Osteoblast (primary cell): ENCODE measurements around the gene DDX55. TPM values are rescaled to one million over a fixed set of nuclear protein-coding genes. Genes with fewer than 3 reads are reported as not detected.

Experiments
- DNase-seq: peaks from one replicate; pipeline ENCODE4 v3.0.0; 2011; ENCODE audit warnings: low spot score, mixed read lengths; ENCODE audit not compliant: insufficient read length; ENCODE audit errors: missing footprints
- H2AFZ ChIP-seq: 2 replicates; pipeline ENCODE4 v1.6.0; 2011; ENCODE audit warnings: mild to moderate bottlenecking, low read length
- H3K27ac ChIP-seq: 2 replicates; pipeline ENCODE4 v1.5.1; 2011; ENCODE audit warnings: mild to moderate bottlenecking, low read depth, low read length, moderate library complexity
- H3K27me3 ChIP-seq: 2 replicates; pipeline ENCODE4 v1.6.0; 2012; ENCODE audit warnings: mild to moderate bottlenecking, control low read depth, inconsistent platforms, low read length, moderate library complexity; ENCODE audit not compliant: insufficient read depth
- H3K36me3 ChIP-seq: 2 replicates; pipeline ENCODE4 v1.5.1; 2011; ENCODE audit warnings: mild to moderate bottlenecking, low read length, control low read depth, moderate library complexity; ENCODE audit not compliant: insufficient read depth
- H3K4me1 ChIP-seq: 2 replicates; pipeline ENCODE4 v1.5.1; 2011; ENCODE audit warnings: mild to moderate bottlenecking, low read length, control low read depth, moderate library complexity; ENCODE audit not compliant: insufficient read depth
- H3K4me2 ChIP-seq: 2 replicates; pipeline ENCODE4 v1.6.0; 2011; ENCODE audit warnings: mild to moderate bottlenecking, low read length; ENCODE audit not compliant: insufficient read depth
- H3K4me3 ChIP-seq: fragments of 200-600 bp; sonication (generic); 3 replicates; pipeline ENCODE4 v1.5.1; 2012; ENCODE audit warnings: mild to moderate bottlenecking, low read length, inconsistent platforms; ENCODE audit not compliant: insufficient read depth
- H3K79me2 ChIP-seq: 2 replicates; pipeline ENCODE4 v1.6.0; 2012; ENCODE audit warnings: mild to moderate bottlenecking, low read length, control low read depth, inconsistent platforms; ENCODE audit not compliant: insufficient read depth
- H3K9me3 ChIP-seq: 2 replicates; pipeline ENCODE4 v1.5.1; 2011; ENCODE audit warnings: low read depth, low read length, control low read depth
- H4K20me1 ChIP-seq: 2 replicates; pipeline ENCODE4 v1.6.0; 2012; ENCODE audit warnings: mild to moderate bottlenecking, low read length, control low read depth; ENCODE audit not compliant: insufficient read depth
- CTCF ChIP-seq: IDR thresholded peaks from 2 replicates; pipeline ENCODE4 v1.5.1; 2011; ENCODE audit warnings: mild to moderate bottlenecking, low read depth, low read length, moderate library complexity; ENCODE audit errors: extremely low read depth
- total RNA-seq: library from RNA; depleted of rRNA; stranded (reverse); fragments of >200 nt; gene quantifications from 2 replicates; pipeline ENCODE4 v1.2.3, GENCODE V29; 2012

DDX55 gene
- total RNA-seq, 1 donor, result 20.6 TPM

DNA sequence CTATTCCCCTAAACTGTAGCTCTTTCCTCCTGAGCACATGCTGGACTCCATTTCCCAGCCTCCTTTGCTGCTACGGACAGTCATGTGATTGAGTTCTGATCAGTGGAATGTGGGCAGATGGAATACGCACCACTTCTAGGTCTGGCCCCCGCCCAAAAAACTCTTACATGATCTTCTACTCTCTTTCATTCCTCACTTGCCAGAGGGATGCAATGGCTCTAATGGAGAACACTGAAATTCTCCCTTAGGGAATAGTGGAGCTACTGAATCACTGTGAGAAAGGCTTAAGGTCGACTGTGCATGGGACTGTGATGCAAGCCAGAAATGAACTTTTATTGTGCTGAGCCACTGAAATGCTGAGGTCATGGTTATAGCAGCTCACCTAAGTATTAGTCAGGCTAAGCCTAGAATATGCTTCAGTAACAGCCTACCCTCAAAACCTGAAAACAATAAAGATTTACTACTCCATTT lies 30.5 kb upstream of the DDX55 start:
- Histone ChIP-seq H3K4me2 (peak overlapping the region; percentile 45), H3K36me3 (no peaks in the 10 kb centered on the region), H3K4me3 (no peak overlapping the region), H4K20me1 (peaks cover 3% of the 10 kb centered on the region), H3K4me1 (peaks cover 3% of the 10 kb centered on the region), H3K9me3 (peaks cover 3% of the 10 kb centered on the region), H3K27ac (peak overlapping the region; percentile 34), H2AFZ (peak overlapping the region; percentile 67), H3K79me2 (no peaks in the 10 kb centered on the region), H3K27me3 (no peaks in the 10 kb centered on the region)
- DNase-seq, result peak; percentile 95
- no peak for TF ChIP-seq CTCF

DNA sequence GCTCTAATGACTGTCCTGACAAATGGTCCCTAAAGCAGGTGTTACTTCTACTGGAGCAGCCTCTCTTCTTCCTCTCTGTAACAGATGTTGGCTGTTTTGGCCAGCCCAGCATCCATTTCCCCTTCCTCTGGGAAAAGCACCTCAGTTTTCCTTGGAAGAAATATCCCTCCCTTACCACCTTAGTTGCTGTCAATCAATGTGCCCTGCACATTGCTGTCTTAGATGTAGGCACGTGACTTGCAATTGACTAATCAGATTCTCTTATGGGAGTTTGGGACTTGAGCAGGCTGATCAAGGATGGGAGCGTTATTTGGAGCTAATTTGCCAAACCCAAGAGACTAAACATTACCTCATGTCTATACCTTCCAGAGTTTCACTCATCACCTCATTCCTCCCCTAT lies 29.5 kb upstream of the DDX55 start:
- peak overlapping the region; percentile 34 for H3K27ac ChIP-seq
- H2AFZ ChIP-seq, result no peak overlapping the region
- DNase-seq, result no peak
- H3K9me3 ChIP-seq, result peaks cover 3% of the 10 kb centered on the region
- peaks cover 3% of the 10 kb centered on the region for H4K20me1 ChIP-seq
- H3K27me3 ChIP-seq, result no peaks in the 10 kb centered on the region
- no peaks in the 10 kb centered on the region for H3K36me3 ChIP-seq
- no peaks in the 10 kb centered on the region for H3K79me2 ChIP-seq
- TF ChIP-seq CTCF, result no peak
- H3K4me1 ChIP-seq, result peaks cover 3% of the 10 kb centered on the region
- H3K4me2 ChIP-seq, result no peak overlapping the region
- H3K4me3 ChIP-seq, result no peak overlapping the region

GRCh38 chr12:123573870-123574269 lies 28.0 kb upstream of the DDX55 start:
- Histone ChIP-seq H3K79me2 (peaks cover 4% of the 10 kb centered on the region), H4K20me1 (peaks cover 3% of the 10 kb centered on the region), H3K4me3 (no peak overlapping the region), H3K4me1 (peaks cover 3% of the 10 kb centered on the region), H2AFZ (no peak overlapping the region), H3K27me3 (no peaks in the 10 kb centered on the region), H3K4me2 (no peak overlapping the region), H3K9me3 (peaks cover 3% of the 10 kb centered on the region), H3K36me3 (no peaks in the 10 kb centered on the region), H3K27ac (no peak overlapping the region)
- no peak for DNase-seq
- TF ChIP-seq CTCF, result no peak

GRCh38 chr12:123576611-123577010 lies 25.3 kb upstream of the DDX55 start:
- H3K27me3 ChIP-seq, result no peaks in the 10 kb centered on the region
- peaks cover 3% of the 10 kb centered on the region for H3K9me3 ChIP-seq
- H3K36me3 ChIP-seq, result no peaks in the 10 kb centered on the region
- no peak overlapping the region for H3K4me2 ChIP-seq
- H2AFZ ChIP-seq, result no peak overlapping the region
- no peak for DNase-seq
- no peak for TF ChIP-seq CTCF
- H4K20me1 ChIP-seq, result peaks cover 3% of the 10 kb centered on the region
- no peak overlapping the region for H3K4me3 ChIP-seq
- peaks cover 7% of the 10 kb centered on the region for H3K4me1 ChIP-seq
- H3K27ac ChIP-seq, result no peak overlapping the region
- peaks cover 18% of the 10 kb centered on the region for H3K79me2 ChIP-seq
